GM12878 (cell line): ENCODE data around the gene DDAH1. TPM values are rescaled to one million over a fixed set of nuclear protein-coding genes. Genes with fewer than 3 reads are reported as not detected.

Experiments used
- ATAC-seq: fragments of 200-7000 bp; cut with Tn5 transposase; 3 replicates; pipeline ENCODE4 v1.9.1; 2020; ENCODE audit warnings: mild to moderate bottlenecking, moderate library complexity
- BruUV-seq: library from RNA; stranded (reverse); fragments of 400-500 nt; replicated peaks from 2 replicates; lab custom pipeline; 2021; lab: Mats Ljungman, UMichigan
- CTCF ChIA-PET: fragments of 300-600 bp; sonication (Branson Sonifier 250); formaldehyde crosslinking; extraction: SDS; loops from one replicate; lab custom pipeline; 2021; ENCODE audit warnings: inconsistent platforms; lab: Yijun Ruan, JAX
- POLR2A ChIA-PET: fragments of 350-600 bp; formaldehyde crosslinking; extraction: SDS; loops from one replicate; lab custom pipeline; 2021; ENCODE audit warnings: inconsistent platforms; lab: Charles Lee
- RAD21 ChIA-PET: fragments of 300-600 bp; sonication (Branson Sonifier 250); formaldehyde crosslinking; loops from one replicate; lab custom pipeline; 2023; ENCODE audit warnings: antibody characterized with exemption; ENCODE audit not compliant: unreplicated experiment; lab: Charles Lee
- SMC1A ChIA-PET: fragments of 300-600 bp; sonication (Branson Sonifier 250); formaldehyde crosslinking; loops from one replicate; lab custom pipeline; 2023; ENCODE audit not compliant: unreplicated experiment, uncharacterized antibody; lab: Charles Lee
- DNase-seq: peaks from one replicate; pipeline ENCODE4 v3.0.0-alpha.2; 2011; ENCODE audit warnings: low read depth, low spot score
- FAIRE-seq: peaks from 3 replicates; lab custom pipeline; 2011; peaks lifted over from hg19 to GRCh38; lab: Jason Lieb, UNC
- H2AFZ ChIP-seq: 2 replicates; pipeline ENCODE4 v1.6.0; 2011; ENCODE audit warnings: low read depth, low read length, control low read depth; ENCODE audit not compliant: control insufficient read depth
- H3K27ac ChIP-seq: 2 replicates; pipeline ENCODE4 v1.5.1; 2011; ENCODE audit warnings: control low read depth; ENCODE audit not compliant: control insufficient read depth, insufficient read depth
- H3K27me3 ChIP-seq, 2 experiments: replicated peaks in 1 of 2; 2 replicates each; pipeline versions ENCODE4 v1.6.0 to v1.6.1; 2011; ENCODE audit warnings: low read length in 1 of 2; ENCODE audit not compliant: control insufficient read depth in 2 of 2, insufficient read depth in 2 of 2
- H3K36me3 ChIP-seq, 2 experiments: 2 replicates each; pipeline ENCODE4 v1.5.1; 2011; ENCODE audit warnings: low read length in 1 of 2; ENCODE audit not compliant: control insufficient read depth in 2 of 2, insufficient read depth in 2 of 2
- H3K4me1 ChIP-seq: 2 replicates; pipeline ENCODE4 v1.6.1; 2011; ENCODE audit warnings: mild to moderate bottlenecking, low read length, moderate library complexity, mixed read lengths; ENCODE audit not compliant: control insufficient read depth, insufficient read depth
- H3K4me2 ChIP-seq: 2 replicates; pipeline ENCODE4 v1.6.0; 2011; ENCODE audit warnings: control low read depth; ENCODE audit not compliant: control insufficient read depth, insufficient read depth
- H3K4me3 ChIP-seq: fragments of 200-600 bp; sonication (generic); 2 replicates; pipeline ENCODE4 v1.5.1; 2016
- H3K79me2 ChIP-seq: 2 replicates; pipeline ENCODE4 v1.6.0; 2011; ENCODE audit warnings: low read length; ENCODE audit not compliant: control insufficient read depth, insufficient read depth
- H3K9ac ChIP-seq: 2 replicates; pipeline ENCODE4 v1.8.0; 2011; ENCODE audit warnings: low read length, control low read depth, mixed read lengths; ENCODE audit not compliant: control insufficient read depth, insufficient read depth
- H3K9me3 ChIP-seq: replicated peaks from 3 replicates; pipeline ENCODE4 v1.5.1; 2011; ENCODE audit warnings: mild to moderate bottlenecking, low read length; ENCODE audit not compliant: control insufficient read depth, insufficient read depth
- H4K20me1 ChIP-seq: 2 replicates; pipeline ENCODE4 v1.6.0; 2011; ENCODE audit not compliant: control insufficient read depth, insufficient read depth
- BCLAF1 ChIP-seq: fragments of 450-650 bp; IDR thresholded peaks from 2 replicates; pipeline ENCODE4 v1.6.1; 2017; ENCODE audit warnings: antibody characterized with exemption, mild to moderate bottlenecking, moderate library complexity
- CBX3 ChIP-seq: fragments of 200-600 bp; sonication (generic); IDR thresholded peaks from 2 replicates; pipeline ENCODE4 v1.6.1; 2016; ENCODE audit warnings: low read depth, borderline replicate concordance
- EED ChIP-seq: sonication (generic); IDR thresholded peaks from 2 replicates; pipeline ENCODE4 v1.6.1; 2016; ENCODE audit warnings: antibody characterized with exemption, low read depth
- KDM1A ChIP-seq: fragments of 200-600 bp; sonication (generic); IDR thresholded peaks from 2 replicates; pipeline ENCODE4 v1.6.1; 2016; ENCODE audit warnings: borderline replicate concordance
- MTA3 ChIP-seq: IDR thresholded peaks from 2 replicates; pipeline ENCODE4 v1.6.1; 2012; ENCODE audit warnings: low read length, inconsistent platforms, borderline replicate concordance
- NFYA ChIP-seq: IDR thresholded peaks from 2 replicates; pipeline ENCODE4 v1.6.1; 2011; ENCODE audit warnings: low read depth, mild to moderate bottlenecking, low read length, improper control_type of control experiment, borderline replicate concordance
- NRF1 ChIP-seq: conservative IDR thresholded peaks from 2 replicates; pipeline ENCODE4 v1.6.1; 2011; ENCODE audit warnings: mild to moderate bottlenecking, low read depth, low read length, improper control_type of control experiment
- RB1 ChIP-seq: fragments of 450-650 bp; formaldehyde crosslinking; IDR thresholded peaks from 2 replicates; pipeline ENCODE4 v1.6.1; 2017; ENCODE audit warnings: mild to moderate bottlenecking, borderline replicate concordance
- SMC3 ChIP-seq: IDR thresholded peaks from 2 replicates; pipeline ENCODE4 v1.6.1; 2011; ENCODE audit warnings: low read length, improper control_type of control experiment, borderline replicate concordance
- STAT3 ChIP-seq: IDR thresholded peaks from 2 replicates; pipeline ENCODE4 v1.6.1; 2011; ENCODE audit warnings: low read depth, low read length, improper control_type of control experiment
- TCF12 ChIP-seq: IDR thresholded peaks from 2 replicates; pipeline ENCODE4 v1.6.1; 2011; ENCODE audit warnings: low read depth, mild to moderate bottlenecking, low read length
- USF1 ChIP-seq: IDR thresholded peaks from 2 replicates; pipeline ENCODE4 v1.6.1; 2011; ENCODE audit warnings: borderline replicate concordance, low read depth, mild to moderate bottlenecking, moderate library complexity, mixed read lengths, low read length; ENCODE audit not compliant: insufficient read depth; ENCODE audit errors: extremely low read length
- USF2 ChIP-seq: IDR thresholded peaks from 2 replicates; pipeline ENCODE4 v1.6.1; 2011; ENCODE audit warnings: low read depth, low read length, improper control_type of control experiment, borderline replicate concordance
- YY1 ChIP-seq: IDR thresholded peaks from 2 replicates; pipeline ENCODE4 v1.6.1; 2011; ENCODE audit warnings: low read depth, mild to moderate bottlenecking, low read length
- WGBS: methylation state at CpG from one replicate; pipeline ENCODE4 v1.1.6; 2016; ENCODE audit warnings: low lambda C conversion rate; ENCODE audit not compliant: insufficient replicate concordance, insufficient coverage; ENCODE audit errors: missing lambda C conversion rate; 5-methylcytosine and 5-hydroxymethylcytosine counted together
- in situ Hi-C: fragments of 300-500 bp; cut with MboI; formaldehyde crosslinking; loops from 9 replicates; pipeline ENCODE4 v1.14.3; 2018; ENCODE audit warnings: mixed read lengths
- intact Hi-C: fragments of 100-400 bp; cut with micrococcal nuclease; formaldehyde crosslinking; loops from one replicate; pipeline ENCODE4 v1.14.2; 2022; ENCODE audit not compliant: unreplicated experiment
- polyA plus RNA-seq, 11 experiments: library from polyadenylated mRNA; depleted of rRNA in 4 of 11; unstranded in 6 of 11; stranded (reverse) in 5 of 11; fragments of >200 nt; fragmentation: Nextera tagmentation in 4 of 11; fragmentation: Illumina TruSeq in 1 of 11; extraction: Ambion mirVana in 4 of 11; extraction: Trizol in 1 of 11; gene quantifications; 1 replicate in 1 of 11; 2 replicates in 10 of 11; pipeline versions ENCODE4 v1.2.1 to v1.2.3, GENCODE V29; 2011 to 2016; ENCODE audit warnings: inconsistent platforms in 2 of 11, missing spikeins in 2 of 11, low read depth in 1 of 11
- total RNA-seq, 4 experiments: library from RNA; depleted of rRNA in 3 of 4; stranded (reverse); fragments of >200 nt in 3 of 4; fragmentation: Illumina TruSeq in 1 of 4; extraction: Trizol in 1 of 4; gene quantifications; 2 replicates each; pipeline versions ENCODE4 v1.2.1 to v1.2.3, GENCODE V29; 2013 to 2021

The DDAH1 gene
- total and polyA plus RNA-seq, 10 of the 15 experiments (the other 5 are each of a cell fraction or from before 2014, with no cell fraction given), result 0.07 to 0.88 (median 0.27) TPM; not detected in 6

GRCh38 chr1:85328713-85329397 lies 136.1 kb downstream of the DDAH1 start:
- DNase-seq, result no peak
- POLR2A ChIA-PET, result no interaction called here
- RAD21 ChIA-PET, result no interaction called here
- no peak for FAIRE-seq
- H3K4me1 ChIP-seq, result peaks cover 2% of the 10 kb centered on the region; the same call in 1 of the 2 replicates
- no peak overlapping the region for H2AFZ ChIP-seq
- CTCF ChIA-PET, result no interaction called here
- intact Hi-C loops (no loop called here), in situ Hi-C loops (no loop called here)
- H3K9ac ChIP-seq, result no peak overlapping the region
- no peak for ATAC-seq
- H3K27me3 ChIP-seq, result no peaks in the 10 kb centered on the region
- no TSS peak for BruUV-seq
- H3K4me2 ChIP-seq, result no peak overlapping the region
- H3K27ac ChIP-seq, result no peak overlapping the region
- no peaks in the 10 kb centered on the region; the same call in 2 of the 3 replicates for H3K9me3 ChIP-seq
- SMC1A ChIA-PET, result interaction anchor here (0.9 kb wide), 1 partner anchor 17 kb away, joined by 3 read pairs; no protein-coding TSS in a partner anchor
- no peaks in the 10 kb centered on the region for H4K20me1 ChIP-seq
- no peak overlapping the region for H3K4me3 ChIP-seq
- TF ChIP-seq MTA3, result no peak
- no peak for TF ChIP-seq NRF1
- TF ChIP-seq STAT3, result no peak
- TF ChIP-seq USF2, result no peak
- TF ChIP-seq NFYA, result no peak
- TF ChIP-seq KDM1A, result no peak
- TF ChIP-seq EED, result no peak
- no peak for TF ChIP-seq SMC3
- no peak for TF ChIP-seq RB1
- no peak for TF ChIP-seq BCLAF1
- TF ChIP-seq YY1, result no peak
- no peak for TF ChIP-seq CBX3
- TF ChIP-seq USF1, result no peak
- no peak for TF ChIP-seq TCF12
- TF ChIP-seq, all 136 proteins: peak for 0
- 53% methylated on average over 3 of the region's 3 CpGs for WGBS
- H3K36me3 ChIP-seq, result no peaks in the 10 kb centered on the region
- no peaks in the 10 kb centered on the region for H3K79me2 ChIP-seq
